ENCODE results near the gene EPB41L1. TPM values are rescaled to one million over a fixed set of nuclear protein-coding genes. Genes with fewer than 3 reads are reported as not detected.

Gene EPB41L1
- total RNA-seq, 1 experiment from 2014 or later, result 7.1 TPM

- TF ChIP-seq CTCF (conservative IDR thresholded peaks at IDR 0.05; ENCODE audit: low read depth, low read length), result no peak
- no peak for TF ChIP-seq EZH2 (IDR thresholded peaks at IDR 0.05; ENCODE audit: borderline replicate concordance, low read depth, low read length, poor library complexity, severe bottlenecking)
- CTCF ChIA-PET, result no interaction called here
- intact Hi-C loops (cut with micrococcal nuclease; ENCODE audit: unreplicated experiment), result no loop called here
- H3K9me3 ChIP-seq (ENCODE audit: low read depth, low read length, poor library complexity, severe bottlenecking), result no peaks in the 10 kb centered on the region
- H3K4me3 ChIP-seq (ENCODE audit: low read depth, low read length, poor library complexity, severe bottlenecking), result no peak overlapping the region
- no peaks in the 10 kb centered on the region for H3K27me3 ChIP-seq (replicated peaks; ENCODE audit: insufficient read depth, low read depth, low read length, poor library complexity)
- POLR2A ChIA-PET (ENCODE audit: low non-redundant PET), result interaction anchor here (0.6 kb wide), 1 partner anchor 9 kb away, joined by 3 read pairs; no protein-coding TSS in a partner anchor
- H3K4me1 ChIP-seq (ENCODE audit: insufficient read depth, low read length, poor library complexity, severe bottlenecking), result no peaks in the 10 kb centered on the region
- H3K36me3 ChIP-seq (ENCODE audit: insufficient read depth, low read length, poor library complexity, severe bottlenecking), result no peaks in the 10 kb centered on the region
- no peak for DNase-seq (ENCODE audit: low spot score)
- no TSS peak for BruUV-seq (replicated peaks)
- no peak overlapping the region for H3K27ac ChIP-seq (ENCODE audit: low read depth, low read length, poor library complexity, severe bottlenecking)
Observed at GRCh38 chr20:36269507-36269906, 115.0 kb downstream of the EPB41L1 start.

GRCh38 chr20:36270744-36271638 lies 116.5 kb downstream of the EPB41L1 start:
- TF ChIP-seq EZH2 (IDR thresholded peaks at IDR 0.05; ENCODE audit: borderline replicate concordance, low read depth, low read length, poor library complexity, severe bottlenecking) (no peak), CTCF (conservative IDR thresholded peaks at IDR 0.05; ENCODE audit: low read depth, low read length) (no peak)
- ChIA-PET CTCF (interaction anchor here (0.6 kb wide), 1 partner anchor 431 kb away, joined by 5 read pairs; no protein-coding TSS in a partner anchor), POLR2A (ENCODE audit: low non-redundant PET) (interaction anchor here (0.6 kb wide), 1 partner anchor 100 kb away, joined by 7 read pairs; no protein-coding TSS in a partner anchor)
- no peaks in the 10 kb centered on the region for H3K27me3 ChIP-seq (replicated peaks; ENCODE audit: insufficient read depth, low read depth, low read length, poor library complexity)
- no peak overlapping the region for H3K27ac ChIP-seq (ENCODE audit: low read depth, low read length, poor library complexity, severe bottlenecking)
- H3K4me3 ChIP-seq (ENCODE audit: low read depth, low read length, poor library complexity, severe bottlenecking), result no peak overlapping the region
- no peaks in the 10 kb centered on the region for H3K4me1 ChIP-seq (ENCODE audit: insufficient read depth, low read length, poor library complexity, severe bottlenecking)
- BruUV-seq (replicated peaks), result no TSS peak
- DNase-seq (ENCODE audit: low spot score), result no peak
- intact Hi-C loops (cut with micrococcal nuclease; ENCODE audit: unreplicated experiment), result loop anchor here (5.0 kb wide), 1 partner anchor 166 kb away; no protein-coding TSS in a partner anchor
- H3K36me3 ChIP-seq (ENCODE audit: insufficient read depth, low read length, poor library complexity, severe bottlenecking), result no peaks in the 10 kb centered on the region
- H3K9me3 ChIP-seq (ENCODE audit: low read depth, low read length, poor library complexity, severe bottlenecking), result no peaks in the 10 kb centered on the region

- H3K4me3 ChIP-seq (ENCODE audit: low read depth, low read length, poor library complexity, severe bottlenecking), result no peak overlapping the region
- H3K27ac ChIP-seq (ENCODE audit: low read depth, low read length, poor library complexity, severe bottlenecking), result no peak overlapping the region
- no TSS peak for BruUV-seq (replicated peaks)
- ChIA-PET POLR2A (ENCODE audit: low non-redundant PET) (no interaction called here), CTCF (interaction anchor here (0.6 to 3.3 kb wide), 2 partner anchors 69 to 128 kb away, joined by 3 to 15 read pairs; no protein-coding TSS in a partner anchor)
- no peak for DNase-seq (ENCODE audit: low spot score)
- no peak for TF ChIP-seq CTCF (conservative IDR thresholded peaks at IDR 0.05; ENCODE audit: low read depth, low read length)
- no peak for TF ChIP-seq EZH2 (IDR thresholded peaks at IDR 0.05; ENCODE audit: borderline replicate concordance, low read depth, low read length, poor library complexity, severe bottlenecking)
- no peaks in the 10 kb centered on the region for H3K9me3 ChIP-seq (ENCODE audit: low read depth, low read length, poor library complexity, severe bottlenecking)
- no peaks in the 10 kb centered on the region for H3K36me3 ChIP-seq (ENCODE audit: insufficient read depth, low read length, poor library complexity, severe bottlenecking)
- H3K27me3 ChIP-seq (replicated peaks; ENCODE audit: insufficient read depth, low read depth, low read length, poor library complexity), result no peaks in the 10 kb centered on the region
- intact Hi-C loops (cut with micrococcal nuclease; ENCODE audit: unreplicated experiment), result loop anchor here (5.0 kb wide), 1 partner anchor 165 kb away; no protein-coding TSS in a partner anchor
- H3K4me1 ChIP-seq (ENCODE audit: insufficient read depth, low read length, poor library complexity, severe bottlenecking), result no peaks in the 10 kb centered on the region
Observed at GRCh38 chr20:36271639-36272546, 117.4 kb downstream of the EPB41L1 start.
